ENCODE results near the gene MYH11.

GRCh38 chr16:15854061-15854460, 2.8 kb downstream of the MYH11 start:
- TF ChIP-seq SMC3 (IDR thresholded peaks at IDR 0.05; ENCODE audit: low read length): no peak
- no peak for TF ChIP-seq CTCF (CRISPR knock-in tag; IDR thresholded peaks at IDR 0.05)
- no peak for TF ChIP-seq FOXM1 (CRISPR knock-in tag; IDR thresholded peaks at IDR 0.05)
- TF ChIP-seq NFRKB (IDR thresholded peaks at IDR 0.05): no peak
- TF ChIP-seq ZNF3 (CRISPR knock-in tag; IDR thresholded peaks at IDR 0.05): no peak
- no peak for TF ChIP-seq FOXO4 (CRISPR knock-in tag; conservative IDR thresholded peaks at IDR 0.05)
- no peak for TF ChIP-seq ZMAT3 (CRISPR knock-in tag; conservative IDR thresholded peaks at IDR 0.05)
- TF ChIP-seq U2AF1 (optimal IDR thresholded peaks at IDR 0.05; ENCODE audit: low read depth, low read length): no peak
- TF ChIP-seq PAX8 (CRISPR knock-in tag; IDR thresholded peaks at IDR 0.05; ENCODE audit: borderline replicate concordance): no peak
- TF ChIP-seq ZSCAN30 (CRISPR knock-in tag; IDR thresholded peaks at IDR 0.05): no peak
- no peak for TF ChIP-seq ZNF143 (CRISPR knock-in tag; IDR thresholded peaks at IDR 0.05)
- TF ChIP-seq YEATS2 (CRISPR knock-in tag; IDR thresholded peaks at IDR 0.05; ENCODE audit: borderline replicate concordance): no peak
- no peak for TF ChIP-seq ZNF292 (CRISPR knock-in tag; IDR thresholded peaks at IDR 0.05; ENCODE audit: borderline replicate concordance, low read depth)
- TF ChIP-seq ZBTB37 (CRISPR knock-in tag; IDR thresholded peaks at IDR 0.05): no peak

Data from HepG2 (cell line).